Activated CD4-positive, alpha-beta T cell treated with anti-CD3 and anti-CD28 coated beads for 36 hours (primary cell): Measurements from ENCODE around the gene CHAMP1. TPM values are rescaled to one million over a fixed set of nuclear protein-coding genes. Genes with fewer than 3 reads are reported as not detected.

Experiments
- ATAC-seq: fragments of 200-7000 bp; cut with Tn5 transposase; one replicate; pipeline ENCODE4 v1.10.0; 2021; ENCODE audit warnings: mild to moderate bottlenecking, moderate library complexity
- CTCF ChIA-PET: fragments of 350-600 bp; sonication (Branson Sonifier 250); formaldehyde crosslinking; loops from one replicate; lab custom pipeline; 2021; ENCODE audit warnings: antibody characterized with exemption; lab: Charles Lee
- POLR2A ChIA-PET: fragments of 350-600 bp; sonication (Branson Sonifier 250); formaldehyde crosslinking; loops from one replicate; lab custom pipeline; 2021; ENCODE audit warnings: antibody characterized with exemption, inconsistent platforms; lab: Charles Lee
- DNase-seq: peaks from one replicate; pipeline ENCODE4 v3.0.0-alpha.2; 2020
- H3K27ac Mint-ChIP-seq: one replicate; pipeline ENCODE4 v1.8.0; 2021; ENCODE audit warnings: mixed read lengths
- H3K27me3 Mint-ChIP-seq: one replicate; pipeline ENCODE4 v1.8.0; 2021; ENCODE audit warnings: mixed read lengths
- H3K36me3 Mint-ChIP-seq: one replicate; pipeline ENCODE4 v1.8.0; 2021; ENCODE audit warnings: low read depth, mixed read lengths
- H3K4me1 Mint-ChIP-seq: one replicate; pipeline ENCODE4 v1.8.0; 2021; ENCODE audit warnings: mixed read lengths
- H3K4me3 Mint-ChIP-seq: one replicate; pipeline ENCODE4 v1.8.0; 2021; ENCODE audit warnings: mild to moderate bottlenecking, moderate library complexity, mixed read lengths
- H3K9me3 Mint-ChIP-seq: one replicate; pipeline ENCODE4 v1.8.0; 2021; ENCODE audit warnings: low read depth, mixed read lengths
- intact Hi-C, 2 experiments: fragments of 100-400 bp; cut with DNase I in 1 of 2; cut with micrococcal nuclease in 1 of 2; formaldehyde crosslinking; loops; one replicate each; pipeline versions ENCODE4 v1.14.2 to v1.15.1; 2022 to 2024; cut with DNase I, micrococcal nuclease
- total RNA-seq, 2 experiments: library from RNA; stranded (reverse); gene quantifications; one replicate each; pipeline ENCODE4 v1.2.3, GENCODE V29; 2021

Gene CHAMP1
- total RNA-seq, 2 experiments from 2014 or later: 39.4 to 54.3 TPM

DNA sequence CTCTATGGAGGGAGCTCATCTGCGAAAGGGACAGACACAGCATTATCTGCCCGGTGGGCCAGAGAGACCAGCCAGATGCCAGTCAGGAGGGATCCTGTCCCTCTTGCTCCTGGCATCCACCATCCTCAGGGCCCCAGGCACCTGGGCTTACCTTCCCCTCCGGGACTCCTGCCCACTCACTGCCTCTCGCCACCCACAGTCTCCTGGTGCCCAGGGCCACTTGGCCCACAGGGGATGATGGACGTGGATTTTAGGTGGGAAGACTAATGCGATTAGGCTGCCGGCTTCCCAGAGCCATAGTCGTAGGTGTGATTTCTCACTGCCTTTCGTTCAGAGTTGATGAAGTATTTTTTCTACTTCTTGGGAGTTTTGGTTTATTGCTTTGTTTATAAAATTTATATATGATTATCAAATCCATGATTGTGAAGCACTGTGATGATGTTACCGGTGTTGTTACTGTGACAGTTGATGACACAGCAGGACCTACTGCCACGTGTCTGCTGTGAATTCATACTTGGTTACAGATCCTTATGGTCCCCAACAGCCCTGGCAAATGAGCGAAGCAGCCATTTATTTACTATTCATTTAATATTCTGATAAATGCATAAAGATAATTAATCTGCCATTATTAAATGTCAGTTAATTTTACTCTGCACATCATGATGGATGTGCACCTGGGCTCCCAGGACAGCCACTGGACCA, 14.5 kb upstream of the CHAMP1 start:
- no peak overlapping the region for H3K4me3 Mint-ChIP-seq
- intact Hi-C loops: no loop called here
- H3K27me3 Mint-ChIP-seq: no peaks in the 10 kb centered on the region
- H3K27ac Mint-ChIP-seq: no peak overlapping the region
- H3K9me3 Mint-ChIP-seq: no peaks in the 10 kb centered on the region
- H3K36me3 Mint-ChIP-seq: peaks cover 28% of the 10 kb centered on the region
- DNase-seq (no peak), ATAC-seq (no peak)
- ChIA-PET CTCF (interaction anchor here (0.6 kb wide), 1 partner anchor 21 kb away, joined by 3 read pairs; no protein-coding TSS in a partner anchor), POLR2A (no interaction called here)
- H3K4me1 Mint-ChIP-seq: no peaks in the 10 kb centered on the region

DNA sequence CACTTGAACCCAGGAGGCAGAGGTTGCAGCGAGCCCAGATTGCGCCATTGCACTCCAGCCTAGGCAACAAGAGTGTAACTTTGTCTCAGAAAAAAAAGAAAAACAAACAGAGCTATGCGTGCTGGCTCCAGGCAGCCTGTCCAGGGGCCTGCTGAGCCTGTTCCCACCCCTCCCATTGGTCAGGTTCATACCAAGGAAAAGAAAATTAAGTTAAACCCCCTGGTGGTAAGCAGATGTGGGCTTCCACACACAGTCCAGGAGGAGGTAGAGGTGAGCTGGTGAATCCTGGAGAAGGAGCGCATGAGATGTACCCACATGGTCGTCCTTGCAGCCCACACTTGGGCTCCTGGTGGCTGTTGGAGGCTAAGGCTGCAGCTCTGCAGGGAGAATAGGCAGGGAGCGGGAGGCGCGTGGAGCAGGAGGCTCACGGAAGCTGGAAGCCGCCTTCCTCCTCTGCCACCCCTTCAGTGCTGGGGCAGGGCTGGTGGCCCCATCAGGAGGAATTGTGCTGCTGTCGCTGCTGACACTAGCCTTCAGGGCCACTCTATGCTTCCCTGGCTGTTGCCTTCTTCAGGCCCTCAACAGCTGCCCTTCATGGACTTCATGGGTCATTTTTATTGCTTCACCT, 10.5 kb upstream of the CHAMP1 start:
- no peaks in the 10 kb centered on the region for H3K27me3 Mint-ChIP-seq
- H3K9me3 Mint-ChIP-seq: no peaks in the 10 kb centered on the region
- intact Hi-C loops: no loop called here
- no peak for ATAC-seq
- no peak overlapping the region for H3K27ac Mint-ChIP-seq
- POLR2A ChIA-PET: no interaction called here
- H3K36me3 Mint-ChIP-seq: peaks cover 34% of the 10 kb centered on the region
- no peak for DNase-seq
- H3K4me3 Mint-ChIP-seq: no peak overlapping the region
- no peaks in the 10 kb centered on the region for H3K4me1 Mint-ChIP-seq
- CTCF ChIA-PET: interaction anchor here (1.0 kb wide), 1 partner anchor 10 kb away, joined by 4 read pairs; no protein-coding TSS in a partner anchor

DNA sequence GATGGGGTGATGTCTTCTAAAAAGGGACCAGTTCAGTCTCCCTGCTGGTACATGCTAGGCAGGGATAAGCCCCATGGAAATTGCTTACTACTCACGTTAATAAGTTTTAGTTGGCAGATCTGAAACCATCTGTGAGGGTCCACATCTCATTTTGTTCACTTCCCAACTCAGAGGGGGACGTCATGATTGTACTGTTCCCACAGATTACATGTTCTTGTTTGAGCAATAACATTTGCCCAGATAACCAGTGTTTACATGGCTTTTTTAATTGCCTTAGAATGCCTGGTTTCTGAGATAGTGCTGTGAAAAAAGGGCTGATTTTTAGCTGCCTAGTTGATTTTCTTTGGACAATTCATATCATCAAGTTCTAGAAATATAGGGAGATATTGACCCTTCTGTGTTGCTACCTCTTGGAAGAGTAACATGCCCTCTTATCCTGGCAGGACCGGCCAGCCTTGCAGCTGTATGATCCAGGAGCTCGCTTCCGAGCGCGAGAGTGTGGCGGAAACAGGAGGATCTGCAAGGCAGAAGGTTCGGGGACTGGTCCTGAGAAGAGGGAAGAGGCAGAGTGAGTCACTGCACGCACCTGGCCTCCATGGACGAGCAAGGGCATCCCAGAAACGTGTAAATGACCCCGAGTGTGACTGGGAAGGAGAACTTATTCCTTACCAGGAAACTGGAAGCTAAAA, 9.8 kb upstream of the CHAMP1 start:
- Mint-ChIP-seq H3K9me3 (no peaks in the 10 kb centered on the region), H3K27ac (no peak overlapping the region), H3K4me1 (no peaks in the 10 kb centered on the region), H3K27me3 (no peaks in the 10 kb centered on the region), H3K4me3 (no peak overlapping the region), H3K36me3 (peaks cover 27% of the 10 kb centered on the region)
- ChIA-PET CTCF (no interaction called here), POLR2A (interaction anchor here (0.6 kb wide), 1 partner anchor 28 kb away, joined by 4 read pairs; no protein-coding TSS in a partner anchor)
- intact Hi-C loops: no loop called here
- DNase-seq (no peak), ATAC-seq (no peak)

DNA sequence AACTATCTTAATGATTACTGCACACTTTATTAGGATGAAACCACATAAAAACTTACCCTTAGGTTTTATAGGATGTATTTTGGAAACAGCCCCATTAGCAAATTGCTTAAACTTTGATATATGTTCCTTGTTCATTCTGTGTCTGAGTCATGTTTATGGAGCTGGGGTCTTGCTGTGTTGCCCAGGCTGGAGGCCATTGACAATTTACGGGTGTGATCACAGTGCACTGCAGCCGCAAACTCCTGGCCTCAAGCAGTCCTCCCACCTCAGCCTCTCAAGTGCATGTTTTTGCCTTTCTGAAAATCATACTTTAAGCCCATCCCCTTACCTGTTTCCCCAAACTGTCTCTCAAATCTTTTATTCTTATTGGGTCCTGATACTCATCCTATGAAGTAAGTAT, 5.2 kb upstream of the CHAMP1 start:
- POLR2A ChIA-PET: no interaction called here
- intact Hi-C loops: no loop called here

DNA sequence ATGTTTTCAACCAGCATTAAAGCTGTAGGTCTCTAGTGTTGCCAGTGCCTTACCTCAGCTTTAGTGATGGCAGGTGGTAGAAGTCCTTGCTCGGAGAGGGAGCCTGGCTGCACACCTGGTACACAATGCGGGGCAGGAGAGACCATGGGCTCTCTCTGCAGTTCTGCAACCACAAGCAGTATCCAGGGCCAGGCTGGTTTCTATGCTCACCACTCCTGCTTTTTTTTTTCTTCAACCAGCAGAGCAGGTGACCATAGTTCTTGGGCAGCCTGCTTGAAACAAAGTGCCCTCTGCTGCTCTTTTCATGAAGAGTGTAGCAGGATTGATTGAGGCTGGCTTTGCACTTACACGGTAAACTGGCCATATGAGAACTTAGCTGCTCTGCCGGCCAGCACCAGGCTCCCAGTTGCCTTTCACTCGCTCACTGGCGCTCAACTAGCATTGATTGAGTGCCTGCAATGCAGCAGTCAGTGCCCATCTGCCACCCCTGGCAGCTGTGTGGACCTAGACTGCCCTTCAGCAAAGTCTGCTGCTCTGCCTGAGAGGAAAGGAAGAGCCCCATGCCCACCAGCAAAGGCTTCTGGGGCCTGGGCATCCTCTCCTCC, 4.4 kb upstream of the CHAMP1 start:
- Mint-ChIP-seq H3K4me1 (peaks cover 14% of the 10 kb centered on the region), H3K4me3 (no peak overlapping the region), H3K9me3 (no peaks in the 10 kb centered on the region), H3K27ac (no peak overlapping the region), H3K36me3 (peaks cover 11% of the 10 kb centered on the region), H3K27me3 (no peaks in the 10 kb centered on the region)
- POLR2A ChIA-PET: interaction anchor here (0.5 kb wide), 1 partner anchor 25 kb away, joined by 11 read pairs; no protein-coding TSS in a partner anchor
- intact Hi-C loops: no loop called here
- CTCF ChIA-PET: interaction anchor here (0.6 kb wide), 1 partner anchor 30 kb away, joined by 3 read pairs; no protein-coding TSS in a partner anchor
- no peak for DNase-seq
- no peak for ATAC-seq

More for the DNA sequence above, 5.2 kb upstream of the CHAMP1 start:
- H3K4me1 Mint-ChIP-seq: peaks cover 13% of the 10 kb centered on the region
- H3K4me3 Mint-ChIP-seq: no peak overlapping the region
- DNase-seq (no peak), ATAC-seq (no peak)
- H3K36me3 Mint-ChIP-seq: peaks cover 13% of the 10 kb centered on the region
- H3K27me3 Mint-ChIP-seq: no peaks in the 10 kb centered on the region
- no peak overlapping the region for H3K27ac Mint-ChIP-seq
- no peaks in the 10 kb centered on the region for H3K9me3 Mint-ChIP-seq
- CTCF ChIA-PET: no interaction called here

DNA sequence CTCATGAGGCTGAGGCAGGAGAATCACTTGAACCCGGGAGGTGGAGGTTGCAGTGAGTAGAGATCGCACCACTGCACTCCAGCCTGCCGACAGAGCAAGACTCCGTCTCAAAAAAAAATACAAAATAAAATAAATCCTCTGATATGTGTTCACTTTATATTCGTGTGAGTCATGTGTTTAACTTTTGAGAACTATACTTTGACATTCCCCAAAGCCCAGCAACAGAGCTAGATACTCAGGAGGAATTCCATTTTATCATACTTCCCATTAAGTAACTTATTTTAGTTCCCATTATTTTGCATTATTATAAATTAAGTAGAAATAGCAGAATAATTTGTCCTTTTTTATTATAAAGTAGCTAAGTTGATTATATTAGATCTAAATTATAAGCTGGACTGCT, 3.3 kb upstream of the CHAMP1 start:
- peaks cover 21% of the 10 kb centered on the region for H3K4me1 Mint-ChIP-seq
- no peaks in the 10 kb centered on the region for H3K9me3 Mint-ChIP-seq
- DNase-seq (no peak), ATAC-seq (no peak)
- POLR2A ChIA-PET: no interaction called here
- no peak overlapping the region for H3K27ac Mint-ChIP-seq
- no peak overlapping the region for H3K4me3 Mint-ChIP-seq
- intact Hi-C loops: no loop called here
- CTCF ChIA-PET: no interaction called here
- peaks cover 16% of the 10 kb centered on the region for H3K36me3 Mint-ChIP-seq
- H3K27me3 Mint-ChIP-seq: no peaks in the 10 kb centered on the region

DNA sequence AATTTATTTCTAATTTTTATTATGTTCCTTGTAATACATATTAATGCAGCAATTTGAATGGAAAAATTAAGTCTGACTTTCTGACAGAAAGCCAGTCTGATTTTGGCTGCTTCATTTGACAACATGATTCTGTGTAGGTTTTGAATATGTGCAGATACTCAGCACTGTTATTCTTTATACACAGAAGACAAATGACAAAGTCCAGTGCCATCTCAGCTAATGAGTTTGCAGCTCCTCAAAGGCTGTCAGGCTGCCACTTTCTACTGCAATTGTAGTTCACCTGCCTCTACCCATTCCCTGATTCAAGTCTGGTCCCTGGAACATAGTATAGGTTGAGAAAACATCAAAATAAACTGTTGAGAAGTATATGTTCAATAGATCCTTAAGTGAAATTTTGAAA, 2.9 kb upstream of the CHAMP1 start:
- no peak overlapping the region for H3K4me3 Mint-ChIP-seq
- peaks cover 14% of the 10 kb centered on the region for H3K36me3 Mint-ChIP-seq
- intact Hi-C loops: no loop called here
- ATAC-seq: no peak
- H3K9me3 Mint-ChIP-seq: no peaks in the 10 kb centered on the region
- POLR2A ChIA-PET: no interaction called here
- peaks cover 21% of the 10 kb centered on the region for H3K4me1 Mint-ChIP-seq
- H3K27me3 Mint-ChIP-seq: no peaks in the 10 kb centered on the region
- no peak for DNase-seq
- no peak overlapping the region for H3K27ac Mint-ChIP-seq
- CTCF ChIA-PET: no interaction called here

DNA sequence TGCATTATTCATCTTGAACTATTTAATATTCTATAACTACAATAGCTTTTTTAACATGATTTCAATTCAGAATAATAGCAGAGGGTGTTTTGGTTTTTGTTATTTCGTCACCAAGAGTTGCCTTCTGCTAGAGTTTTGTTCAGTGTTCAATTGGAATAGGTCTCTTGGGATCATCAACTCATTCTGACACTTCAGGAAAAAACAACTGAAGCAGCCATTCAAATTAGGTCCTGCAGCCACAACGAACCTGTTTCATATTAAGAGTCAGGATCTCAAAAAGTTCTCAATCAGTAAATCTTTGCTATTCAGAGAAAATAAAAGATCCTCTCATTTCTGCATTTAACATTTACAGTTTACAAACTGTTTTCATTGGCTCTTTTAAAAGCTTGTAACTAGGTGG, 2.4 kb upstream of the CHAMP1 start:
- Mint-ChIP-seq H3K4me3 (no peak overlapping the region), H3K36me3 (peaks cover 17% of the 10 kb centered on the region), H3K9me3 (no peaks in the 10 kb centered on the region), H3K27me3 (no peaks in the 10 kb centered on the region), H3K27ac (no peak overlapping the region), H3K4me1 (peaks cover 24% of the 10 kb centered on the region)
- ChIA-PET POLR2A (no interaction called here), CTCF (interaction anchor here (1.9 kb wide), 1 partner anchor 13 kb away, joined by 5 read pairs; no protein-coding TSS in a partner anchor)
- ATAC-seq (no peak), DNase-seq (no peak)
- intact Hi-C loops: no loop called here

DNA sequence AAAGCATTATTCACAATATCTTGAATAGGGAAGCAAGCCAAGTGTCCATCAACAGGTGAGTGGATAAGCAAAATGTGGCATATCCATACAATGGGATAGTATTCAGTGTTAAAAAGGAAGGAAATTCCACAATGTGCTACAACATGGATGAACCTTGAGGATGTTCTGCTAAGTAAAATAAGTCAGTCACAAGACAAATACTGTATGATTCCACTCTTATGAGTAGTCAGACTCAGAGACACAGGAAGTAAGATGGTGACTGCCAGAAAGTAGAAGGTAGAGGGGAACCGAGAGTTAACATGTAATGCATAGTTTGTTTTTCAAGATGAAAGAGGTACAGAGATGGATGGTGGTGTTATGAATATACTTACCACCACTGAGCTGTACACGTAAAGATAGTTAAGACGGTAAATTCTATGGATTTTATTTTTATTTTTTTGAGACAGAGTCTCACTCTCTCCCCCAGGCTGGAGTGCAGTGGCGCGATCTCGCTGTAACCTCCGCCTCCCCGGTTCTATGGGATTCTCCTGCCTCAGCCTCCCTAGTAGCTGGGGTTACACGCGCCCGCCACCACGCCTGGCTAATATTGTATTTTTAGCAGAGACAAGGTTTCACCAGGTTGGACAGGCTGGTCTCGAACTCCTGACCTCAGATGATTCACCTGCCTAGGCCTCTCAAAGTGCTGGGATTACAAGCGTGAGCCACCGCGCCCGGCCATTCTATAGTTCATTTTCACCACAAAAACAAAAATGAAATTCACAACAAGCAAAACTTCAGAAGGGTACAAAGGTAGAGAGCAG, 1.0 kb upstream of the CHAMP1 start:
- peak; percentile 71 for ATAC-seq
- POLR2A ChIA-PET: interaction anchor here (0.9 to 1.4 kb wide), 4 partner anchors 10 to 245 kb away, joined by 4 to 12 read pairs (median 5); partner anchors contain the start of gene UPF3A
- CTCF ChIA-PET: interaction anchor here (0.9 to 1.9 kb wide), 3 partner anchors 10 to 32 kb away, joined by 3 to 5 read pairs (median 4); partner anchors contain the start of gene UPF3A
- H3K4me1 Mint-ChIP-seq: peaks cover 35% of the 10 kb centered on the region
- intact Hi-C loops: loop anchor here in 1 of 2 experiments (1.0 kb wide), 1 partner anchor 248 kb away; no protein-coding TSS in a partner anchor
- H3K4me3 Mint-ChIP-seq: peak overlapping the region; percentile 97
- no peaks in the 10 kb centered on the region for H3K27me3 Mint-ChIP-seq
- peaks cover 17% of the 10 kb centered on the region for H3K36me3 Mint-ChIP-seq
- H3K9me3 Mint-ChIP-seq: no peaks in the 10 kb centered on the region
- peak overlapping the region; percentile 98 for H3K27ac Mint-ChIP-seq
- peak; percentile 75 for DNase-seq

DNA sequence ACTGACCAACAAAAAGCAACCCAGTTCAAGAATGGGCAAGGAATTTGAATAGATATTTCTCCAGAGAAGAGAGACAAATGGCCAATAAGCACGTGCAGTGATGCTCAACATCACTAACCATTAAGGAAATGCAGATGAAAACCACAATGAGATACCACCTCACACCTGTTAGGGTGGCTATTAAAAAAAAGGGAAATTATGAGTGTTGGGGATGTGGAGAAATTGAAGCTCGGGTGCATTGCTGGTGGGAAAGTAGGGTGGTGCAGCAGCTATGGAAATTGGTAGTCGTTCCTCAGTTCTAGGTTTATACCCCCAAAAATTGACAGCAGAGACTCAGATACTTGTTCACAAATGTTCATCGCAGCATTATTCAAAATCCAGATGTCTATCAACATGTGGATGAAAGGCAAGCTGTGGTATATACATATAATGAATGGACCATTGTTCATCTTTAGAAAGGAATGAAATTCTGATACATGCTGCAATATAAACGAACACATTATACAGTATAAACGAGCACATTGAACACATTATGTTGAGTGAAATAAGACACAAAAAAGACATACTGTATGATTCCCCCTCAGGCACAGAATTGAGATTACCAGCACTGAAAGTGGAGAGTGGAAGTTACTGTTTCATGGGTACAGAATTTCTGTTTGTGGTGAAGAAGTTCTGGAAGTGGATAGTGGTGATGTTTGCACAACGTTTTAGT, 927 bp downstream of the CHAMP1 start:
- peak overlapping the region; percentile 89 for H3K27ac Mint-ChIP-seq
- H3K4me1 Mint-ChIP-seq: peaks cover 53% of the 10 kb centered on the region
- ChIA-PET POLR2A (interaction anchor here (0.6 kb wide), 1 partner anchor 19 kb away, joined by 3 read pairs; no protein-coding TSS in a partner anchor), CTCF (interaction anchor here (0.7 to 1.0 kb wide), 3 partner anchors 11 to 78 kb away, joined by 3 read pairs; no protein-coding TSS in a partner anchor)
- H3K27me3 Mint-ChIP-seq: no peaks in the 10 kb centered on the region
- ATAC-seq (peak; percentile 2), DNase-seq (no peak)
- intact Hi-C loops: loop anchor here in 1 of 2 experiments (2.0 kb wide), 1 partner anchor 34 kb away; the partner anchor contains the start of gene UPF3A
- H3K9me3 Mint-ChIP-seq: no peaks in the 10 kb centered on the region
- peaks cover 35% of the 10 kb centered on the region for H3K36me3 Mint-ChIP-seq
- H3K4me3 Mint-ChIP-seq: peak overlapping the region; percentile 97
